Activated T-cell treated with anti-CD3 and anti-CD28 coated beads, Interleukin-2, amount 50 U/mL, for 48 hours (primary cell): ENCODE data around the gene LINGO3.
A peak's percentile ranks its signal among the peaks of the same experiment; 100 is the strongest.

Experiments
- DNase-seq, 2 experiments: peaks; one replicate each; pipeline ENCODE4 v3.0.0-alpha.2; 2020

Gene LINGO3

DNA sequence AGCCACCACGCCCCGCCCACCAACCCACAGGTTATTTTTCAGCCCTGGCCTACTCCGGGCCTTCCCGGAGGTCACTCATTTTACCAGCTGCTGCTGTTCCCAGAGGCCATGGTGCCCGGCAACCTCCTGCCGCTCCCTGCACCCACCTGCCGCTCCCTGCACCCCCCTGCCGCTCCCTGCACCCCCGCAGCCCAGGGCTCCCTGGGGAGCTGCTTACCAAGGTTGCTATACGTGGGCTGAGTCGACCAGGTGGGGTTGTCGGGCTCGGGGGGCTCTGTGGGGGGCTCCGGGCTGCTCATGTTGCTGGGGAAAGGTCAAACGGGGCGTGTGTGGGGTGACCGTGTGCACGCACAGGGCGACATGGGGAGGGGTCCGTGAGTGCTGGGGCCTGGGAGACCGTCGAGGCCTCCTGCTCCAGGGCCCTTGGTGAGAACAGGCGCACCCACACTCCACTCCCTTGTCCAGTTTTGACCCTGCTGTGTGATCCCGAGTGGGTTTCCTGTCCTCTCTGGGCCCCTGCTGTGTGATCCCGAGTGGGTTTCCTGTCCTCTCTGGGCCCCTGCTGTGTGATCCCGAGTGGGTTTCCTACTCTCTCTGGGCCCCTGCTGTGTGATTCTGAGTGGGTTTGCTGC lies 27.2 kb downstream of the LINGO3 start:
- DNase-seq: no peak

DNA sequence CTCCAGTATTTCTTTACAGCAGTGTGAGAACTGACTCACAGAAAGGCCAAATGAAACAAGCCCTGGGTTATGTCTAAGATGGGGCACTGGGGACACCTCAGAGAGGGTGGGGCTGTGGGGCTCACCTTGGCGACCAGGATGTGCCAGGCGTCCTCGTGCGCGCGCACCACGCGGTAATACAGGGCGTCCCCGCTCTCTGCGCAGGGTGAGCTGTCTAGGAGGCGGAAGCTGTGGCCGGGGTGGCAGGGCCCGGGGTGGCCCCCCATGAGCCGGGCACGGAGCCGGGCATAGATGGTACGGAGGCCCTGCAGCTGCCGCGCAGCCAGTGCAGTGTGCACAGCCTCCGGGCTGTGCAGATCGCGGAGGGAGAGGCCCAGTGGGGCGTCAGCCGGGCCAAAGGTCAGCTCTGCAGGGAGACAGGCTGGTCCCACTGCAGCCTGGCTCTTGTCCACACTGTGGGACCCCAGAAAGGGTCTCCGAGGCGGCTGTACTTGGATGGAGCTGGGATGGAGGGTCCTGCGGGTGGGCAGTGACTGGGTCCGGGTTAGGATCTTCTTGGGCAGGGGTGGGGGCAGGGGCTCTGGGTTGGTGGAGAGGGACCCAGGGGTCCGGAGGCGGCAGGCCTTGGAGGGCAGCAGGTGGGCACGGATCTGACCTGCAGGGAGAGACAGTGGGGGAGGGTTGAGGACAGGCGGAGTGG lies 29.3 kb downstream of the LINGO3 start:
- DNase-seq: no peak

DNA sequence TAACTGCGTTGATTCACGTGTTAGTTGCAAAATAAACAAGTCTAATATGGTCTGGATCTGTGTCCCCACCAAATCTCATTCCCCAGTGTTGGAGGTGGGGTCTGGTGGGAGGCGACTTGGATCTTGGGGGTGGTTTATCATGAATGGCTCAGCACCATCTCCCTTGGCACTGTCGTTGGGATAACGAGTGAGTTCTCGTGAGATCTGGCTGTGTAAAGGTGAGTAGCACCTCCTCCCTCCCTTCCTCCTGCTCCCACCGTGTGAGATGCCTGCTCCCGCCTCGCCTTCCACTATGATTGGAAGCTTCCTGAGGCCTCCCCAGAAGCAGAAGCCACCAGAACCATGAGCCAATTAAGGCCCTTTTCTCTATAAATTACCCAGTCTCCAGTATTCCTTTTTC lies 30.8 kb downstream of the LINGO3 start:
- no peak for DNase-seq

DNA sequence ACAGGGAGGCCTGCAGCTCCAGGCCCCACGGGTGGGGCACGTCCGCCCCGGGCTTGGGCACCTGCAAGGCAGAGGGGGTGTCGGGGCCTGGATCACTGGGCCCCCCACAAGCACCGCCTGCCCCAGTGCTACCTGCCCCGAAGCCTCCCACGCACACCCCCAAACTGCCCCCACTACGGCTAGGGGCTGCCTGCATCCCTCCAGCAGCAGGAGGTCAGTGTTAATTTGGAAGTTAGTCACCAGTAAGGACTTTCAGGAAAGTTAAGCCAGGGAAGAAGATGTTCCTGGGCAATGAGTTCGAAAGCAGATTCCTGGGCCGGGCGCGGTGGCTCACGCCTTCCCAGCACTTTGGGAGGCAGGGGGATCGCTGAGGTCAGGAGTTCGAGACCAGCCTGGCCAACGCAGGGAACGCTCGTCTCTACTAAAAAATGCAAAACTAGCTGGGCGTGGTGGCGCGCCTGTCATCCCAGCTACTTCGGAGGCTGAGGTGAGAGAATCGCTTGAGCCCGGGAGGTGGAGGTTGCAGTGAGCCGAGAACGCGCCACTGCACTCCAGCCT lies 31.4 kb downstream of the LINGO3 start:
- no peak for DNase-seq

DNA sequence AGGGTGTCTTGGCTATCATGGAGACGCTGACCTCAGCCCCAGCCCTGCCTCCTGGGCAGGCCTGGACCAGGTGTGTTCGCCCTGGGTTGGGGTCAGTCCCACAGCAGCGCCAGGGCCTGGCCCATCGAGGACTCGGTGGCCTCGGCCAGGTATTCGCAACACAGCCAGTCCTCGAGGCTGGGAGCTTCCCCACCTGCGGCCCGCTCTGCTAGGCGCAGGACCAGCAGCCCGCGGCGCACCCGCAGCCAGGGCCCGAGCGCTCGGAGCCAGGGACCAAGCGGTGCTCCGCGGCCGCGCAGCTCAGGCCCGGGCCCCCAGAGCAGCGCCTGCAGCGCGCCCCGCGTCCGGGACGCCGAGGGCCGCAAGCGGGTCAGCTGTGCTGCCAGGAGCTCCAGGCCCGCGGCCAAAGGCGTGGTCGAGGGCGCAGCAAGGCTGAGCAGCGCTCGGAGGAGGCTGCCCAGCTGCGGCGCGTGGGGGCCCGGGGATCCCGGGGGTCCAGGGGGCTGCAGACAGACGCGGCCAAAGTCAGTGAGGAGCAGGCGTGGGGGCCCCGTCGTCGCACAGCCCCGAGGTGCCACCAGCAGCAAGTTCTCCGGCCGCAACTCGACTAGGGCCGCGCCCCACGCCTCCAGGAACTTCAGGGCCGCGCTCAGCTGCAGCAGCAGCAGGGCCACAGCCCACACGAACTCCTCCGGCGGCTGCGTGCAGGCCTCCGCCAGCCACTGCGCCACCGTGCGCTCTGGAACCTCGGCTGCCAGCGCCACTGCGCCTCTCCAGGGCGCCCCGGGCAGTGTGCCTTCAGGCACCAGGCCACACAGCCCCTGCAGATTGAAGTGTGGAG lies 32.1 kb downstream of the LINGO3 start:
- no peak for DNase-seq

DNA sequence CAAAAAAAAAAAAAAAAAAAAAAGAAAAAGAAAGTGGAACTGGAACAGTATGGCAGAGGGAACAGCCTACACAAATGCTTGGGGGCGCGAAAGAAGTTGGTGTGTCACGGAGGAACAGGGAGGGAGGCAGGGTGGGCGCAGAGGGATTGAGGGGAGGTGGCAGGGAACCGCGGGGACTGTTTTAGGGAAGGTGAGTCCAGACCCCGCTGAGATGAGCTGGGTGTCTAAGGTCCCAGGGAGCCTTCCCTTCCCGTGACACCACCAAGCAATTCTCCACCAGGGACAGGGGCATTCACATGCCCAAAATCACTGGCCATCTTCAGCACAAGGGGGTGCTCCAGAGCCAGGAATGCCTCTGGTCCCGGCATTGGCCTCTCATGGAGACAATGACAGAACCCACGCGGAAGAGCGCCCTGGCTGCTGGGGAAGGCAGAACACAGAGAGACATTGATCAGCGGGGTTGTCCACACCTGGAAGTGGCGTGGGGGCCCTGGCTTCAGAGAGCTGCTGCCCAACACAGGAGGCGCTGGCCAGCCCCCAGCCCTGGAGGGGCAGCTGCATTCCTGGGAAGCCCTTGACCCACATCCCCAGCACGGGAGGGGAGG lies 32.9 kb downstream of the LINGO3 start:
- DNase-seq: peak; percentile 62 to 66

DNA sequence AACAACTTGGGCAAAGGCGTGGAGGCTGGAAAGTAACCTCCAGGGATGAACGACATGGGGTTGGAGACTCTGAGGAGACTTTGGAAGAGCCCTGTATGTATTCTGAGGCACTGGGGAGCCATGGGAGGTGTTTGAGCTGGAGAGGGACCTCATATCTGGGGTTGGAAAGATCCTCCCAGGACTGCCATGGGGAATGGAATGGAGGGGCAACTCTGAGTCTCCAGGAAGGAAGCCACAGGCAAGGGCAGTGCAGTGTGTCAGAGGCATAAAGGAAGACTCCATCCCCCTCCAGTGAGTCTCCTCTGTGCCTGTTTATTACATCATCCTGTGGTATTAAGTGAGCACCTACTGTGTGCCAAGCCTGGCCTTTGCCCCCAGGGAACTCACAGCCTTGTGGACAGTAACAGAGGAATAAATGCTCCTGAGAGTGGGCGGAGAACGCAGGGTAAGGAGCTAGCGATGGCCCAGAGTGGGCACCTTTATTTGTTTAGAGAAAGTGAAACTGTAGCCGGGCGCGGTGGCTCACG lies 33.7 kb downstream of the LINGO3 start:
- no peak for DNase-seq

DNA sequence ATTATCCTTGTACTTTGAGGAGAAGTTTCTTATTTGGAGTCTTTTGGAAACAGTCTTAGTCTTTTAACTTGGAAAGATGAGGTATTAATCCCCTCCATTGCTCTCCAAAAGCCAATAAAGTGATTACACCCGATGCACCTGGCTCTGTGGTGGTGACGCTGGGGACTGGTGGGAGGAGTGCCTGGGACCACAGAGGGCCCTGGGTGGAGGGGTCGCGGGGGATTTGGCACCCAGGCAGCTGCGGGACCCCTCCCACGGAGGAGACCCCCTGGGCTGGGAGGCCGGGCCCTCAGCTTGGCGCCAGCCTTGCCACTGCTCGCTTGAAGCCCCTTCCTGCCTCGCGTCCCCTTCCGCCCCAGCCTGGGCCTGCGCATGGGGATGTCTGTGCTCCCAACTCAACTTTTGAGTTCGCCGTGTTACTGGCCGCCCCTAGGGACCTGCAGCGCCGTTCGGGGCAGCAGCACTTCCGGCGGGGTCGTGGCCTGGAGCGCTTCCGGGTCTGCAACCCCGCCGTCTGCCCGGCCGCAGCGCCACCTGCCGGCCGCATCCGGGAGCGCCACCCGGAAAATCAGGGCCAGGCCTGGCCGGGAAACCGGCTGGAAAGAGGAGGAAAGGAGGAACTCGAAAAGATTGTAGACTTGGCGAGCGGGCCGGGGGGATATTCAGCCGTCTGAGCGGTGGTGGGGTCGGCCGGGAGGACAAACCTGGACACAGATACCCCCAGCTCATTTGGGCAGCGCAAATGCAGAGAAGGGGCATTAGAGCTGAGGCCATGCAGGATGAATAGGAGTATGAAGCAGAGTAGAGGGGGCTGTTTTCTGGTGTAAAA lies 34.4 kb downstream of the LINGO3 start:
- peak; percentile 87 to 90 for DNase-seq

DNA sequence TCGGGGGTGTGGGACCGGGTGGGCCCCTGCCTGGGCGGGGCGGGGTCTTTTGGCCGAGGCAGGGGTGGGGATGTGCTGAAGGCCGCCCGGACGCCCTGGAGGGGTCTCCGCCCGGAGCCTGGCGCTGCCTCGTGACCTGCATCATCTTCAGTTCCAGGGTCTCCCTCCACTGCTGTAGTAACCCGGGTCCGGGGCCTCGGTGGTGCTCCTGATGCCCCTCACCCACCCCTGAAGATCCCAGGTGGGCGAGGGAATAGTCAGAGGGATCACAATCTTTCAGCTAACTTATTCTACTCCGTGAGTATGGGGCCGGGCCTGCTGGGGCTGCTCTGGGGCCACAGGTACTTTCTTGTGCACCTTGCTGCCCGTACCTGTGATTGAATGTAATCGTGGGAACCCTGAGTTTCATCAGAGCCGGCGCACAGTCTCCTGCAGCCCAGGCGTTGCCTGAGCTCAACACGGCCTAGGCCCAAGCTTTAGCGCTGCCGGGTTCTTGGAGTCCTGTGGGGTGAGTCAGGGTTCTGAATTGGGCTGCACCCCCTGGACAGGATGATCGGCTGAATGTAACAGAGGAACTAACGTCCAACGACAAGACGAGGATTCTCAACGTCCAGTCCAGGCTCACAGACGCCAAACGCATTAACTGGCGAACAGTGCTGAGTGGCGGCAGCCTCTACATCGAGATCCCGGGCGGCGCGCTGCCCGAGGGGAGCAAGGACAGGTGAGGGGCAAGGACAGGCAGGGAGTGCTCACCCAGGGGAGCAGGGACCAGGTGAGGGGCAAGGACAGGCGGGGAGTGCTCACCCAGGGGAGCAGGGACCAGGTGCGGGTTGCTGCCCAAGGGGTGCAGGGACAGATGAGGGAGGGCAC lies 36.5 kb downstream of the LINGO3 start:
- peak; percentile 38 to 48 for DNase-seq

DNA sequence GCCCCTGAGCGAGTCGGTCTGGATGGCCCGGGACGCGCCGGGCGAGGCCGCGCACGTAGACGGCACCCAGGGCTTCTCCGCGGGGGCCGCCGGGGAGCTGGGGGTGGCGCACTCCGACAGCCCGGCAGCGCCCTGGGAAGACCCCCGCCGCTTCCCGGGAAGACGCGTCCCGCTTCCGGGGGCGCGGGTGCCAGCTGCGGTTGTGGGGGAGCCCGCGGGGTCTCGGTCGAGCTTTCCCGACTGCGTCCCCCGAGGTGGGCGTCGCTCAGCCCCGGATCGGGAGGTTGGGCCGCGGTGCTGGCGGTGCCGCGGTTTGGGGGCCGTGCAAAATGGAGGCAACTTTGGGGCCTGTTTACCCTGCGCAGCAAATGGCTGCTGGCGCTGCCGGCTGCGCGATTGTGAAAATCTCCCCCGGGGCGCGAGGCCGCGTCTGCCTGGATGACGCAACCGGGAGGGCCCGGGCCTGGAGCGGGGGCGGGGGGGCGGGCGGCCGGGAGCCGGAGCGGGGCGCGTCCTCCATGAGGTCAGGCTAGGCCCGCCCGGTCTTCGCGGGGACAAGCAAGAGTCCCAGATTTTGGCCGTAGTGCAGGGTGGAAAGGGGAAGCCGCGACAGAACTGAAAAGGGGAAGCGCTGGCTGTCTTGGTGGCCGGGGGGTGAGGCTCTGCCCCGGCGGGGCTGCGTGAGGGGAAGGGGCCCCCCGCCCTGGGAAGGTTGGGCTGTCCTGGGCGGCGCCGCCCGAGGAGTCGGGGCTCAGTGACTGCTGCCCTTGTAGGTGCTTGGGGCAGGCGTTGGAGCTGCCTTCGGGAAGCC lies 37.3 kb downstream of the LINGO3 start:
- DNase-seq: peak; percentile 69 to 80

DNA sequence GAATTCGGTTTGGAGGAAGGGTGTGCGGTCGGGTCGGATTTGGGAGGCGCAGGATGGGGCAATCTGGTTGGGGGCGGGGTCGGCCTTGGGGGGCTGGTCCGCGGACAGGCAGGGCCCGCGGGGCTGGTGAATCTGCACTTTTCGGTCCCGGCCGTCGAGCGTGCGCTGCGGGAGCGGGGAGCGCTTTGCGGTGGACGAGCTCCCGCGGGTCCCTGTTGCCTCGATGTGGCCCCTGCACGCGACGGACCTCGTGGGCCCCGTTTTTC lies 37.9 kb downstream of the LINGO3 start:
- DNase-seq: peak in 1 of 2 experiments; percentile 45

DNA sequence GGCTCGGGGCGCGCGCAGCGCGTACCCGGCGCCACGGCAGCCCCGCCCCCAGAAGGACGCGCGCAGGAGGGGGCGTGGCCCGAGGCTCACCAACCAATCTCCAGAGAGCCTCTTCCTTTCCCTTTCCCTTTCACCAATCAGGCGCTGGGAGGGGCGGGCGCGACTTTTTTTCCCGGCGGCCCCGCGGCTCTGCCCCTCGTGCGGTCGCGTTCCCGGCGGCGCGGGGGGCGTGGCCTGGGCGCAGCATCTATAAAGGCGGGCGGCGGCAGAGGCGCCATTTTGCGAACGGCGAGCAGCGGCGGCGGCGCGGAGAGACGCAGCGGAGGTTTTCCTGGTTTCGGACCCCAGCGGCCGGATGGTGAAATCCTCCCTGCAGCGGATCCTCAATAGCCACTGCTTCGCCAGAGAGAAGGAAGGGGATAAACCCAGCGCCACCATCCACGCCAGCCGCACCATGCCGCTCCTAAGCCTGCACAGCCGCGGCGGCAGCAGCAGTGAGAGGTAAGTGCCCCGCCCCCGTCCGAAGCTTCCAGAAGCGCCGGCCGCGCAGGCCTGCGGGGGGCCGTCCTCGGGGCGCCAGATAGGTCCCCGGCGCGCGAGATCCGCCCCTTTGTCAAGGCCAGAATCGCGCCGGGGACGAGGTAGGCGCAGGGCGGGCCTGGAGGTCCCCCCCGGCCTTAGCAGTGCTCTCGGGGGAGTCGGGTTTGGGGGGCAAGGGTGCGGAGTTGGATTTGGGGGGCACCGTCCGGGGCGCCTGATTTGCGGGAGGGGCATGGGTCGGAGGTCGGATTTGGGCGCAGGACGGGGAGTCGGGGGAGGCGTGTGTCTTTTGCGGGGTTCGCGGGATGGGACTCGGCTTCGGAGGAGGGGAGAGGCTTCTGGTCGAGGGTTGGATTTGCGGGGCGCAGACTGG lies 38.5 kb downstream of the LINGO3 start:
- peak; percentile 99 to 100 for DNase-seq

DNA sequence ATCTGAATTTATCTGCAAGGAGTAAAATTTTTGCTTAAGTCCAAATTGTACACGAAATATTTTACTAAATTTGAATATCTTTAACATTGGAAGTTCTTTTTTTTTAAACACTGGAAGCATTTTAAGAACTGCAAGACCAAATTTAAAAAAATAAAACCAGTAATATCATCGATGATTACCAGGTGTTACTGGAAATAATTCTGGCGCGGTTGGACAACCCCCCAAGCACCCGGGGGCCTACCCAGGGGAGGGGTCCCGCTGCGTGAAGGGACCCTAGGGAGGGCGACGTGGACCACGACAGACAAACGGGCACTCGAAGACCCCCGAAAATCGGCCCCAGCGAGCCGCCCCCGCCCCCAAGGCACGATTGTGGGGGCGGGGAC lies 39.1 kb downstream of the LINGO3 start:
- DNase-seq: no peak

DNA sequence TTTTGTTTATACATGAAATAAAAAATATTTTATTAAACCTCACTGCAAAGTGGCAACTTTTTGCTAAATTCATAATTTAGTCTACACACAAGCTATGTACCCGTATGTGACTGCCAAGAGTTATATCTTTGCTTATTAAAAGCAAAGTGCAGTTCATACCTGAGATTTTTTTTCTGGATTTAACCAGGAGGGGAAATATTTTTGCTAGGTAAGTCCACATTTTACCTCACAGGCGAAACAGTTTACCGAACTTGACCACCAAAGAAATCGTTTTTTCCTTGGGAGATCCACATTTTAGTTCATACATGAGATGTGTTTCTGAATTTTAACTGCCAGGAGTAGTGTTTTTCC lies 39.5 kb downstream of the LINGO3 start:
- no peak for DNase-seq

DNA sequence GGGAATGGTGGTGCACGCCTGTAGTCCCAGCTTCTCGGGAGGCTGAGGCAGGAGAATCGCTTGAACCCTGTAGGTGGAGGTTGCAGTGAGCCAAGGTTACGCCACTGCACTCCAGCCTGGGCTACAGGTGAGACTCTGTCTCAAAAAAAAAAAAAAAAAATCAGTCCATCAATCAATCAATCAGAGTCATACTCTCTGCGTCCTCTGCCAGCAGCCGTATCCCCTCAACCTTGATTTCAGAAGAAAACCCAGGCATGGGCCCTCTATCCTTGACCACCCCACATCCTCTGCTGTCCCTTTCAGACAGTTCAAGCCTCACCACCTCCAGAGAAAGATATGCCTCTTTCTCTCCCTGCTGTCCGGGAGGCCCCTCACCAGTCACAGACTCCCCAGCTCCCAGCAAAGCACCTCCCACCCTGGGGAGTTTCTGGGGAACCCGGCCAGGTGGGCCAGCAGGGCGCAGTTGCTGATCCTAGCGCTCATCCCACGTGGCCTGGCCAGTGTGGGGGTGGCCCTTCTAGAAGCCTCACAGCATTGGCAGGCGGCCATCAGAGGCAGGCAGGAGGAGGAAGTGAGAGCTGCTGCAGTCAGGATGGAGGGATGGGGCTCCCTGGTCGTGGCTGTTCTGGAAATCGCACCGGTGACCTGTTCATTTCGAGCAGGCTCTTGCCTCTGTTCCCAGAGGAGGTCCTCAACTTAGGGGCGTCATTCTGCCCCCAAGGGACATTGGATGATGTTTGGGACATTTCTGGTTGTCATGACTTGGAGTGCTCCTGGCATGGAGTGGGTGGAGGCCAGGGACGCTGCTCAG lies 41.6 kb downstream of the LINGO3 start:
- DNase-seq: no peak

DNA sequence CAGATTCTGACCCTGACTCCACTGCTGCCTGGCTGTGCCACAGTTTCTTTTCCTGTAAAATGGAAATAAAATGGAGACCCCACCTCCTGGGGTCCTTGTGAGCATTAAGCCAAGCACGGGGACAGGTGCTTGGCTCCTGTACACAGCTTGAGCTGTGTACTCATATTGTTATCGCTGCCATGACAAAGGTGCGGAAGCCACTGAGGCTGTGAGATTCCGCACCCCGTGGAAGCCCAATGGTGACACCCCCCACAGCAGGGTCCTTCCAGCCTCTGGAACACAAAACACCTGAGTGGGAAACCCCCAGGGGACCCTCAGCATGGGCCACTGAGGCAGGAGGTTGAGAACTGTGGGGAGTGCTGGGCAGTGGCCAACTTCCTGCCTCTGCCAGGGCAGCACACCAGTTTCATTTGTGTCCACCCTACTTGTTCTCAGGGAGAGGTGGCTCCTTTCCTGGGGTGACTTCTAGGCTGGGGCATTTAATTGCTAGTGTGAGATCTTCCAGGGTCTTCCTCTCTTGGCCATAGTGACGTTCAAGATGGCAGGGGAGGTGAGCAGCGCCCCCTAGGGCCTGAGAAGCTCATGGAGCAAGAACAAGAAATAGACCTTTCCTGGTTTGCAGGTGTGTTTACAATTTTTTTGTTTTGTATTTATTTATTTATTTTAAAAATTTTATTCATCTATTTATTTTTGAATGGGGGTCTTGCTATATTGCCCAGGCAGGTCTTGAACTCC lies 46.3 kb downstream of the LINGO3 start:
- DNase-seq: peak; percentile 77 to 79

DNA sequence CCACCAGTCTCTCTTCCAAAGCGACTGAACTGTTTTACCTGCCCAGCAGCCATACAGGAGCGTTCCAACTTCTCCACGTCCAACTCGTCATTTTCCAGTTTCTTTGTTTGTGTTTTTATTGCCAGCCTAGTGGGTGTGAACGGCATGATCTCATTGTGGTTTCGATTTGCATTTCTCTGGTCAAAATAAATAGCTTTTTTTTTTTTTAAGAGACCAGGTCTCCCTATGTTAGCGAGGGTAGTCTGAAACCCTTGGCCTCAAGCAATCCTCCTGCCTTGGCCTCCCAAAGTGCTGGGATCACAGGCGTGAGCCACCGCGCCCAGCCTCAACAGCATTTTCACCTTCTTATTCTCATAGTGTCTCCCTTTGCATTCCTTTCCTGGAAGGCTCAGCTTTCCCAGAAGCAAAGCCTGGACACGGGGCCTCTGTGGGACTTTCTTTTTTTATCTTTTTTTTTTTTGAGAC lies 47.6 kb downstream of the LINGO3 start:
- DNase-seq: no peak

DNA sequence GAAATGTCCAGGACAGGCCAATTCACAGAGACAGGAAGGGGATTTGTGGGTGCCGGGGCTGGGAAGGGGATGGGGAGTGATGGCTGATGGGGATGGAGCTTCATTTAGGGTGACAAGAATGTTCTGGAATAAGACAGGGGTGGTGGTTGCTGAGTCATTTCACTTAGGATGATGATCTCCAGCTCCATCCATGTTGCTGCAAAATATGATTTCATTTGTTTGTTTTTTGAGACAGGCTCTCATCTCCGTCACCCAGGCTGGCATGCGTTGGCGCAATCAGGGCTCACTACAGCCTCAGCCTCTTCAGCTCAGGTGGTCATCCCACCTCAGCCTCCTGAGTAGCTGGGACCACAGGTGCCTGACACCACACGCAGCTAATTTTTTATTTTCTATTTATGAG lies 48.6 kb downstream of the LINGO3 start:
- DNase-seq: no peak
